Immature natural killer cell (primary cell): ENCODE data around the gene ADAMTS6. TPM values are rescaled to one million over a fixed set of nuclear protein-coding genes. Genes with fewer than 3 reads are reported as not detected.

ENCODE experiments used
- DNase-seq, 3 donors: peaks; one replicate each; pipeline ENCODE4 v3.0.0; 2022; ENCODE audit warnings: mixed read lengths in 1 of 3
- H3K27ac Mint-ChIP-seq, 6 donors: one replicate each; pipeline ENCODE4 v1.8.0; 2020; ENCODE audit warnings: mixed read lengths in 6 of 6, mild to moderate bottlenecking in 5 of 6, inconsistent platforms in 4 of 6, moderate library complexity in 3 of 6
- H3K27me3 Mint-ChIP-seq, 3 donors: one replicate each; pipeline ENCODE4 v1.8.0; 2020 to 2021; ENCODE audit warnings: low read depth in 3 of 3, mild to moderate bottlenecking in 3 of 3, mixed read lengths in 3 of 3, moderate library complexity in 3 of 3, inconsistent platforms in 1 of 3
- H3K36me3 Mint-ChIP-seq, 3 donors: one replicate each; pipeline ENCODE4 v1.8.0; 2020; ENCODE audit warnings: mixed read lengths in 3 of 3, inconsistent platforms in 2 of 3, mild to moderate bottlenecking in 2 of 3
- H3K4me1 Mint-ChIP-seq, 2 donors: one replicate each; pipeline ENCODE4 v1.8.0; 2020; ENCODE audit warnings: inconsistent platforms in 2 of 2, mild to moderate bottlenecking in 2 of 2, mixed read lengths in 2 of 2, moderate library complexity in 1 of 2
- H3K4me3 Mint-ChIP-seq, 5 donors: one replicate each; pipeline ENCODE4 v1.8.0; 2020; ENCODE audit warnings: mild to moderate bottlenecking in 5 of 5, mixed read lengths in 5 of 5, inconsistent platforms in 3 of 5, moderate library complexity in 3 of 5
- H3K9me3 Mint-ChIP-seq, 6 donors: one replicate each; pipeline ENCODE4 v1.8.0; 2020; ENCODE audit warnings: mild to moderate bottlenecking in 6 of 6, mixed read lengths in 6 of 6, inconsistent platforms in 4 of 6, moderate library complexity in 3 of 6
- polyA plus RNA-seq, 3 donors: library from polyadenylated mRNA; unstranded; fragments of 300-500 nt; fragmentation: Illumina TruSeq; gene quantifications; one replicate each; pipeline ENCODE4 v1.2.3, GENCODE V29; 2021

The ADAMTS6 gene
- polyA plus RNA-seq, 3 donors from 2014 or later = not detected

DNA sequence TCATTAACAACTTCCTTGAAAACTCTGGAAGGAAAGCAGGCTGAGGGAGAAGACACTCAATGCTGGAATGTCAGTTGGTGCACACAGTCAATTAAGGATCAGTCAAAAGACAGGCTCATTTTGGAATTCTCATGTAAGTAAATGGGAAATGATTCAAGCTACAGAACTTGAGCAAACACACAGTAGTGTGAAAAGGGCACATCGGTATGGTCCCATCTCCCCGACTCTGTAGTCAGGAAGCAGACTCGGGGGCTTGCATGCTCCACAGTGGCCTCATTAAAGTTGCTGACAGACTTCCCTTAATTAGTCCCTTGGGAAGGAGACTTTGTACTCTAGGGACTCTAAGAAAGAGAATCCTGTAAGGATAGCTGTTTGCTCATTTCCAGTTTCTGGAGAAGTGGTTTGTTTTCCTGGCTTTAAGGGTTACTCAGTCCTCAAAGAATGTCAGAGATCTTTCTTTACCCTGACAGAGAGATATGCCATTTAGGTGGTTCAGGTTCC, 339.2 kb downstream of the ADAMTS6 start:
- no peaks in the 10 kb centered on the region for H3K36me3 Mint-ChIP-seq
- H3K27me3 Mint-ChIP-seq = peaks cover 0 to 2% (median 0%) of the 10 kb centered on the region in 3 donors
- DNase-seq = no peak
- no peak overlapping the region for H3K27ac Mint-ChIP-seq
- H3K4me1 Mint-ChIP-seq = no peaks in the 10 kb centered on the region
- H3K9me3 Mint-ChIP-seq = no peaks in the 10 kb centered on the region
- no peak overlapping the region for H3K4me3 Mint-ChIP-seq

DNA sequence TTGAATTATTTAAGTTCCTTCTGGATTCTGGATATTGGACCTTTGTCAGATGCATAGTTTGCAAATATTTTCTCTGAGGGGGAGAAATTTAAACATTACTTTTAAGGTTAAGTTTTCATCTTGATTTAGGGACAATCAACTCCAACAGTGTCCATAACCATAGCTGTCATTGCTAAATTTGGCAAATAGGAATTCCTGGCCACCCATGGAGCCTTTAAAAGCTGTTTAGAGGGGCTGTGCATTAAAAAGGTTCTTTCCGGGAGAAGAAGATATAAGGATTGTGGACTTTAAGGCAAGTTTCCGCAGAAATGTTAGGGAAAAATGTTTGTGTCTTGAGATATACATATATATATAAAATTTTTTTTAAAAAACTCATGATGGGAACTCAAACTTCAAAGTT, 339.7 kb downstream of the ADAMTS6 start:
- H3K36me3 Mint-ChIP-seq = no peaks in the 10 kb centered on the region
- no peaks in the 10 kb centered on the region for H3K4me1 Mint-ChIP-seq
- no peak overlapping the region for H3K4me3 Mint-ChIP-seq
- H3K27ac Mint-ChIP-seq = no peak overlapping the region
- H3K27me3 Mint-ChIP-seq = peaks cover 0 to 2% (median 0%) of the 10 kb centered on the region in 3 donors
- no peaks in the 10 kb centered on the region for H3K9me3 Mint-ChIP-seq
- no peak for DNase-seq

DNA sequence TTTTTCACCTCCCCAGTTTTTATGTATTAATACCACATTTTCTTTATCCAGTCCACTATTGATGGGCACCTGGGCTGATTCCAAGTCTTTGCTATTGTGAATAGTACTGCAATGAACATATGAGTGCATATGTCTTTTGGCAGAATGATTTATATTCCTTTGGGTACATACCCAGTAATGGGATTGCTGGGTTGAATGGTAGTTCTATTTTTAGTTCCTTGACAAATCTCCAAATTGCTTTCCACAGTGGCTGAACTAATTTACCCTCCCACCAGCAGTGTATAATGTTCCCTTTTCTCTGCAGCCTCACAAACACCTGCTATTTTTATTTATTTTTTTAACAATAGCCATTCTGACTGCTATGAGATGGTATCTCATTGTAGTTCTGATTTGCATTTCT, 340.2 kb downstream of the ADAMTS6 start:
- Mint-ChIP-seq H3K36me3 (no peaks in the 10 kb centered on the region), H3K4me1 (no peaks in the 10 kb centered on the region), H3K27ac (no peak overlapping the region), H3K9me3 (no peaks in the 10 kb centered on the region), H3K27me3 (peaks cover 0 to 2% (median 0%) of the 10 kb centered on the region in 3 donors), H3K4me3 (no peak overlapping the region)
- DNase-seq = no peak

DNA sequence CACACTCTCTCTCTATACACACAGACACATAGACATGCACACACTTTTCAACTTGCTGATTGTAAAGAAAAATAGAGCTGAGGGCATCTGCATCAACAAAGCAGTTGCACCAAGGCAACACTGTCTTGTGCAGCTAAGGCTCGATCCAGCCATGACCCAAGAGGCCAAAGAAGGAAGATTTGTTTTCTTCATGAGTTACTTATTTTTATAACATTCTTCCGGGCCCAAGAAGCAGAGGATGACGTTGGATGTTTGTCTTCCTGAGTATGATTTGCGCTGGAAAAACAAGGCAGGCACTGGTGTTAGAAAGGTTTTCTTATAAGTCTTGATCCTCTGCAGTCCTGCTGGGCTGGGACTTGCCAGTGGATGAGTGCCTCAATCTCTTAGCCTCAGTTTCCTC, 344.1 kb downstream of the ADAMTS6 start:
- Mint-ChIP-seq H3K9me3 (no peaks in the 10 kb centered on the region), H3K4me1 (no peaks in the 10 kb centered on the region), H3K36me3 (no peaks in the 10 kb centered on the region), H3K27ac (no peak overlapping the region), H3K4me3 (no peak overlapping the region), H3K27me3 (no peaks in the 10 kb centered on the region)
- no peak for DNase-seq

DNA sequence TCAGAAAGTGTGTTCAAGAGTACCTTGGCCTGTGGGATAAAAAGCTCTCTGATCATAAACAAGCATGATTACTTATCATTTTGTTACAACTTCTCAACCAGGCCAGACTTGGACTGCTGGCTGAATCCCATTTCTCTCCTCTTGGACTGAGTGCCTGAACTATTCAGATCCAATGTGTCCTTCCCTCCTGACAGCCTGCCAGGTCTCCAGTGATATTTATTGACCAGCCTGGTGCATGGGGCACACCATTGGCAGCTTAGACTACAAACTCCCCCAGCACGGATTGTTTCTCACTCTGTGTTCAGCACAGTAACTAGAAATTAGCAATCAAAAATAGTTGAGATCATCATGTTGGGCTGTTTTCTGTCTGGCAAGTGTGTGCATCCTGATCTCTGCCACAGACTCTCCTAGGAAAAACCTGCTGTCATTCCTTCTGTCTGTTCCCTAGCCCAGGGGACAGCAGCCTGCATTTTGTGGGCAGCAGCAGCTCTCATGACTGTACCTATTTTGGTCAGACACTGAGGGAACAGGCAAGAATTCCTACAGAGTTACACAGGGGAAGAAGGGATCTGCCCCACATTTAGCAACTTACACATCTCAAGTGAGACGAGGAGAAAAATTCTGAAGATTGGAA, 348.1 kb downstream of the ADAMTS6 start:
- no peak for DNase-seq
- Mint-ChIP-seq H3K4me1 (no peaks in the 10 kb centered on the region), H3K9me3 (no peaks in the 10 kb centered on the region), H3K4me3 (no peak overlapping the region), H3K36me3 (no peaks in the 10 kb centered on the region), H3K27ac (no peak overlapping the region), H3K27me3 (no peaks in the 10 kb centered on the region)

DNA sequence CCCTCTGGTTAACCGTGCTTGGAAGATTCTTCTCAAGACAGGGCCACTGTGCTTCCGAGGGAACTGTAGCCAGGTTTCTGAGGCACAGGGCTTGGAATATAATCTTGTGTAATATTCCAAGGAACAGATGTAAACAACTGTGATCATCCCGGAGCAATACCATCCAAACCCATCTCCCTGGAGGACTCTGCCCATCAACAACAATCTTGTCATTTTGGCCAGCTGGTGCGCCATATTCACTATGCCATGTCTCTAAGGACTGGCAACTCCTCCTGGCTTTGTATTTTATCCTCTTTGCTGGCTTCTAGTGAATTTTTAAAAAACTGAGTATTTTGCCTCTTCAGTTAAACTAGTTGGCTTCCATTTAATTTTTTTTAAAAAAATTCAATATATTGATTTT, 349.3 kb downstream of the ADAMTS6 start:
- Mint-ChIP-seq H3K9me3 (no peaks in the 10 kb centered on the region), H3K4me1 (no peaks in the 10 kb centered on the region), H3K27me3 (peaks cover 0 to 2% (median 0%) of the 10 kb centered on the region in 3 donors), H3K36me3 (no peaks in the 10 kb centered on the region), H3K4me3 (no peak overlapping the region), H3K27ac (no peak overlapping the region)
- DNase-seq = no peak

DNA sequence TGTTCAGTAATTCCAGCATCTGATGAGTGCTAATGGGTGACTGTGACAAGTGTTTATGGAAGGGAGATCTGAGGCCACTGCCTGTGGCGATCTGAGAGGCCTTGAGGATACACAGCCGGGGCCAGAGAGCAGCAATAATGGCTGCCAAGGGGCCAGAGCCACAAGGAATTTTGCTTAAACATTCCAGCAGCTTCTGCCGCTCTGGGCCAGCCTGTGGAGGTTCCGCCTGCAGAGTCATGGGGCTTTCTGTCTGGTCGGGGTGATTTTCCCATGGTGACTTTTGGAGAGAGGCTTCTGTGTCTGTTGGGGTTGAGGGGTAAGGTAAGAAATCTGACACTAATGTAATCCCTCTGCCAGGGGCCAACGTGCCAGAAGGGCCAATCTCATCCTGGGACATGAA, 353.5 kb downstream of the ADAMTS6 start:
- Mint-ChIP-seq H3K27me3 (peaks cover 2% of the 10 kb centered on the region in 3 donors), H3K27ac (no peak overlapping the region), H3K4me3 (no peak overlapping the region), H3K36me3 (no peaks in the 10 kb centered on the region), H3K9me3 (no peaks in the 10 kb centered on the region), H3K4me1 (no peaks in the 10 kb centered on the region)
- no peak for DNase-seq

DNA sequence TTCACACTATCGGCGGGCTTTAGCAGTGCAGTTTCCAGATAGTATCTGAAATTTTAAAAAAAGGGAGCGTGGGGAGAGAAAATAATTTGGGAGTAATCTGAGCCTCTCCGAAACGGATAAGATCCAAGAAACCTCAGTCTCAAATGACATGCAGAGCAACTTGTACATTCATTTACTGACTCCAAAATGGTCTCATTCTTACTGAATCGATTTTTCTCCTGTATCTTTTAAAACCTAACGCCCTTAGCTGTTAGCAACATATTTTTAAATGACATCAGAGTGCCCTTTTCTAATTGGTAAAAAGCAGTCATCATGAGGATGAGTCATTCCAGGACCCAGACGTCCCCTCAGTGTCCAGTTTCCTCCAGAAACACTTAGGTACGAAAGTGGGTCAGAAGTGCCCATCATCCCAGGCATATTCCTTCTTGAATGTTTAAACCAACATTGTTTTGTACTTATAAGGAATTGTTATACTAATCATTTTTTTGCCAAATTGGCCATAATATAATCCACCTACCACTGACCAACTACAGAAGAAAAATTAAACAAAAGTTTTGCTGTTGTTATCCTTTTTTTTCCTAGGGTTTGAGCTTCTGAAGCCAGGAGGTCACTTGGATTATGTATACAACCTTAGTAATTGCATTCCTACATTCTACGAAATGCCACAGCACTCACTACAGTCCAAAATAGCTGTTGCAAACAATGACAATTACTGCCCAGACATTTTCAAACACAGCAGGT, 354.4 kb downstream of the ADAMTS6 start:
- H3K27ac Mint-ChIP-seq = no peak overlapping the region

DNA sequence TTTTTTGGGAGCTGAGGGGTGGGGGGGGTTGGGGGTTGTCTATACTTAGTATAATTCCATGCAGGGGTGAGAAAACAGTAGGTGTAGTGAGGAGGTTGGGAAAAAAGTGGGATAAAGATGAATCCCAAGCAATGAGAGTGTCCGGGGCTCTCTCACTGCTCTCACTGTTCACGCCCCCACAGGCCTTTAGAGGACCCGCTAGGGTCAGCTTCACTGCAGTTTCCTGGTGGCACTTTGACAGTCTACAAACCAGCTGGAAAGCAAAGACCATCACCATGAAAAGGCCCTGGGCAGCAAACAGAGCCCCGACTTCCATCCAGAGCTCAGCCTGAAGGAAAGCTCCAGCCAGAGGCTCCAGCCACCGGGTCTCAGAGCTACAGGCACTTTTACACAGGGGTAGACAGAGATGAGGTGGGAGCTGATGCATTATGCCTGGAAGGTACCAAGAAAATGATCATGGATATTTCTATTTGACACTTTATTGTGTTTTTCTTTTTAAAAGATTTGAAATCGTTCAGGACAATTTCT, 355.1 kb downstream of the ADAMTS6 start:
- Mint-ChIP-seq H3K27me3 (peaks cover 2 to 4% (median 2%) of the 10 kb centered on the region in 3 donors), H3K36me3 (no peaks in the 10 kb centered on the region), H3K27ac (no peak overlapping the region), H3K4me1 (no peaks in the 10 kb centered on the region), H3K4me3 (no peak overlapping the region), H3K9me3 (peaks cover 0 to 5% (median 0%) of the 10 kb centered on the region in 6 donors)
- no peak for DNase-seq

More for the DNA sequence above, 354.4 kb downstream of the ADAMTS6 start:
- Mint-ChIP-seq H3K4me3 (no peak overlapping the region), H3K27me3 (peaks cover 2% of the 10 kb centered on the region in 3 donors), H3K36me3 (no peaks in the 10 kb centered on the region), H3K9me3 (peaks cover 0 to 4% (median 0%) of the 10 kb centered on the region in 6 donors), H3K4me1 (no peaks in the 10 kb centered on the region)
- no peak for DNase-seq

DNA sequence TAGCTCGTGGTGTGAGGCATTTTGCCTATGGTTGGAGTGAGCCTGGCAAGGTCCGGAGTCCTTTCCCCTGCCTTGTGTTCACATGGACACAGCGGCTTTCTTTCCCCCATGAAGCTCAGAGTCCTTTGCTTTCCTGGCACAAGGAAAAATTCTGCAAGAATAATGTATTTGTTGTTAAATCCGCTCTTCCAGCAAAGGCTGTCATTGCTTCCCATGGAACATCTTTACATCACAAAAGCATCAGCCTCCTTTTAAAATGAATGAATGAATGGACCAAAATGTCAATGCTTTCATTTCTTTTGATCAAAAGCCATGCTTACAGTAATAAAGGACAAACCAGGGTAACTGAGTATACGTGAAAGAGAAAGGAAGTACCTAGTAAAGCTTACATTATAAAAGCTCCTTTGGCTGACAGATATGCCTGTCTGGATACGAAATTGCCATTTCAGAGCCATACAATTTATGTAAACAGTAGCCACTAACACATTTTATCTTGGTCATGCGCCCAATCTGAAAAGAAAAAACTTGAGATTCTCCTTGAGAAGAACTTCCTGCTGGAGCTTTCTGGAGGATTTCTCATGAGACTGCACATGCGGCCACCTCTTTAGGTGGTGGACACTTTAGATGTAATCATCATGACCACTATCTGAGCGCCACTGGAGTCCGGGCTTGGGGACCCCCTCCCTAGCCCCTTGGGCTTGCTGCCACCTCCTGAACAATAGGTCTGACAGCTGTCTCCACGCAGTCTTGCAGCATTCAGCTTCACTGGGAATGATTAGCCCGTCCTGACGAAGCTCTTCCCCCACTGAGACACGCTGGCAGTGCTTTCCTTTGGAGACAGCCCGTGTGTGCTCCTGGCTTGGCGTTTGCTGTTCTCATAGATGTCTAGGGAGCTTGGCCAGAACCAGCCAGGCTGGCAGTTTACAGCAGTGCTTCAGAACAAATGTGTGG, 355.9 kb downstream of the ADAMTS6 start:
- DNase-seq = no peak
- no peak overlapping the region for H3K27ac Mint-ChIP-seq
- peaks cover 2 to 4% (median 2%) of the 10 kb centered on the region in 3 donors for H3K27me3 Mint-ChIP-seq
- H3K4me3 Mint-ChIP-seq = no peak overlapping the region
- no peaks in the 10 kb centered on the region for H3K4me1 Mint-ChIP-seq
- H3K9me3 Mint-ChIP-seq = peaks cover 0 to 5% (median 0%) of the 10 kb centered on the region in 6 donors
- H3K36me3 Mint-ChIP-seq = no peaks in the 10 kb centered on the region

DNA sequence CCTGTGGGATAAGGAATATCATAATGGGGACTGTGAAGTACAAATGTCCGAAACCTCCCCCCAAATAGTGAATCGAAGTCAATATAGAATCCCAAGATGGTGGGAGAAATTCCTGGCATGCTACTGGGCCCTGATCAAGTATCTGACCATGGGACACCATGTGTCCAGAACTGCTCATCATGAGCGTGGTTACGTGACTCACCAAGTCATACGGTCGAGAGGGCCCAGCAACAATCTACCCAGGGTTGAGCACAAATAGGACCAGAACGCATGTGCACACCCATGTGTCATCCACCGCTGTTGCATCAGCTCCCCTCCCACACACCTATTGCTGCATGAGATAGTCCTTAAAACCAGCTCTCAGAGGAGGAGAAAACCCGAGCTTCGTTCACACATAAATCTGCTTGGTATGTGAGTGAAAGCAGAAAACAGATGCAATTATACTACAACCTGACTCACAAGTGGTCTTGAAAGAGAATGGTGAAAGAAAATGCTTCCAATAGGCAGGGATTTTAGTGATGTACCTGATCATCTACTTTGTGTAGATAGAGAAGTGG, 359.8 kb downstream of the ADAMTS6 start:
- Mint-ChIP-seq H3K4me1 (no peaks in the 10 kb centered on the region), H3K36me3 (peaks cover 0 to 4% (median 0%) of the 10 kb centered on the region in 3 donors), H3K27ac (no peak overlapping the region), H3K9me3 (peaks cover 0 to 9% (median 6%) of the 10 kb centered on the region in 6 donors), H3K27me3 (peaks cover 2 to 9% (median 6%) of the 10 kb centered on the region in 3 donors), H3K4me3 (no peak overlapping the region)
- DNase-seq = no peak

DNA sequence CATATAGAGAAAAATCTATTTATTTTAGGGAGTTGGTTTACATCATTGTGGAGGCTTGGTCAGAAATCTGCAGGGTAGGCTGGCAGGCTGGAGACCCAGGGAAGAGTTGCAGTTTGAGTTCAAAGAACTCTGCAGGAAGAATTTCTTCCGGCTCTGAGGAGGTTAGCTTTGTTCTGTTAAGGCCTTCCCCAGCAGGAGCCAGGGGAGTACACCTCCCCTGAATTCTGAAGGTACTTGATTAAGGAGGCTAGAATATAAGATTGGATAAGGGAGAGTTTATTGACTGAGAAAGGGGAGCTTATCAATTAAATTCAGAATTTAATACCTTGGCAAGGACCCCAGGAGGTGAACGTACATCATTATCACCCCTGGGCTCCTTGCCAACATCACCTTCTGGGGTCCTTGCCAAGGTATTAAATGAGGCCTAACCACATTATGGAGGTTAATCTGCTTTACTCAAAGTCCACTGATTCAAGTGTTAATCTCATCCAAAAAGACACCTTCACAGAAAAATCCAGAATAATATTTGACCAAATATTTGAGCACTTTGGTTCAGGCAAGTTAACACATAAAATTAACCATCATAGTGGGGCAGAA, 361.3 kb downstream of the ADAMTS6 start:
- H3K36me3 Mint-ChIP-seq = peaks cover 0 to 4% (median 0%) of the 10 kb centered on the region in 3 donors
- no peak for DNase-seq
- H3K27ac Mint-ChIP-seq = no peak overlapping the region
- no peak overlapping the region for H3K4me3 Mint-ChIP-seq
- no peaks in the 10 kb centered on the region for H3K4me1 Mint-ChIP-seq
- peaks cover 0 to 9% (median 6%) of the 10 kb centered on the region in 6 donors for H3K9me3 Mint-ChIP-seq
- H3K27me3 Mint-ChIP-seq = peaks cover 2 to 11% (median 6%) of the 10 kb centered on the region in 3 donors

DNA sequence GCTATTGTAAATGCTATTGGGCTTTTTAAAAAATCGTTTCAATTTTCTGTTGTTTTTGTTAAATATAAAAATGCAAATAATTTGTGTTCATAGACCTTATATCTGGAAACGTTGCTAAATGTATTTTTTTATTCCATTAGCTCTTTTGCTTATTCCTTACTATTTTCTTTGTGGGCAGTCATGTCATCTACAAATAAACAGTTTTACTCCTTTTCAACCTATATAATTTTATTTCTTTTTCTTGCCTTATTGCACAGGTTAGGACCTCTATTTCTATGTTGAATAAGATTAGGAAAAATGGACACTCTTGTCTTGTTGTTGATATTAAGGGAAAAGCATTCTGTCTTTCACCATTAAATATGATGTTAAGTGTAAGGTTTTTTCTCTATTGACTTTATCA, 364.2 kb downstream of the ADAMTS6 start:
- Mint-ChIP-seq H3K36me3 (peaks cover 0 to 4% (median 0%) of the 10 kb centered on the region in 3 donors), H3K27ac (no peak overlapping the region), H3K27me3 (peaks cover 0 to 10% (median 6%) of the 10 kb centered on the region in 3 donors), H3K4me1 (no peaks in the 10 kb centered on the region), H3K9me3 (peaks cover 0 to 9% (median 5%) of the 10 kb centered on the region in 6 donors), H3K4me3 (no peak overlapping the region)
- DNase-seq = no peak
